Stimulated activated CD4-positive, alpha-beta T cell treated with anti-CD3 and anti-CD28 coated beads, Interleukin-2, amount 100 ng/mL, for 4 hours (primary cell): Measurements from ENCODE around the gene ADD2.

Experiments used
- DNase-seq: peaks from one replicate; pipeline ENCODE4 v3.0.0-alpha.2; 2020; ENCODE audit warnings: low read depth

The ADD2 gene

GRCh38 chr2:70720124-70720523 is 47.9 kb downstream of the ADD2 start:
- DNase-seq: no peak

- DNase-seq: no peak
Observed at GRCh38 chr2:70719231-70719630, 48.8 kb downstream of the ADD2 start.

GRCh38 chr2:70718736-70719135 is 49.3 kb downstream of the ADD2 start:
- no peak for DNase-seq

GRCh38 chr2:70718241-70718640 is 49.8 kb downstream of the ADD2 start:
- DNase-seq: no peak

GRCh38 chr2:70717431-70718038 is 50.5 kb downstream of the ADD2 start:
- no peak for DNase-seq

GRCh38 chr2:70716951-70717350 is 51.0 kb downstream of the ADD2 start:
- DNase-seq: no peak

- DNase-seq: no peak
Observed at GRCh38 chr2:70716131-70716743, 51.8 kb downstream of the ADD2 start.

- no peak for DNase-seq
Observed at GRCh38 chr2:70715071-70715985, 52.7 kb downstream of the ADD2 start.

GRCh38 chr2:70714141-70714905 is 53.7 kb downstream of the ADD2 start:
- DNase-seq: no peak

GRCh38 chr2:70712916-70713315 is 55.1 kb downstream of the ADD2 start:
- no peak for DNase-seq

GRCh38 chr2:70711191-70711590 is 56.8 kb downstream of the ADD2 start:
- DNase-seq: no peak

GRCh38 chr2:70710038-70710690 is 57.8 kb downstream of the ADD2 start:
- no peak for DNase-seq

- no peak for DNase-seq
Observed at GRCh38 chr2:70709275-70710037, 58.5 kb downstream of the ADD2 start.

- no peak for DNase-seq
Observed at GRCh38 chr2:70708376-70709199, 59.4 kb downstream of the ADD2 start.

GRCh38 chr2:70707706-70708105 is 60.3 kb downstream of the ADD2 start:
- DNase-seq: no peak

- DNase-seq: no peak
Observed at GRCh38 chr2:70706026-70706795, 61.8 kb downstream of the ADD2 start.

- no peak for DNase-seq
Observed at GRCh38 chr2:70705160-70705850, 62.7 kb downstream of the ADD2 start.

GRCh38 chr2:70703900-70704549 is 64.0 kb downstream of the ADD2 start:
- DNase-seq: no peak
